Measurements from ENCODE around the gene CNTNAP2.

DNA sequence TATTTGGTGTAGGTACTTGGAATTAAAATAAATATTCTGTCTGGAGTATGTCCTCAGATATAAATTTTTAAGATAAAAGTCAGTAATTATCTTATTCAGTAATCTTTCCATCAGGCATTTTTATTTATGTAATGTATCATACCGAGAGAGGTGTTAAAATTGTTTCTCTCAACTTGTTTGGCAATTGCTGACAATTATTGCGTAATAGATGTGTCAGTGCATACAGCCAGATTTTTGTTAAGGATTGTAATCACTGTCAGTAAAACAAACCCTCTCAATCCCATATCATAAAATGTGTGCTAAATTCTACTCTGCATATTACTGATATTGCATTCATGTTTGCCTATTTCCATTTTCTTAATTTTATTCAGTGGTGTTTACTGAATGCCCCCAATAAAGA lies 69.2 kb downstream of the CNTNAP2 start:
- no peak for TF ChIP-seq POLR2A (IDR thresholded peaks at IDR 0.05; ENCODE audit: low read depth, low read length)
- no peak for TF ChIP-seq TAF1 (IDR thresholded peaks at IDR 0.05; ENCODE audit: low read depth, low read length)
- no peak for TF ChIP-seq POLR2AphosphoS5 (IDR thresholded peaks at IDR 0.05; ENCODE audit: low read depth, low read length)
- no peak for TF ChIP-seq SPI1 (IDR thresholded peaks at IDR 0.05; ENCODE audit: low read depth, low read length)
- no peak for TF ChIP-seq POU2F2 (IDR thresholded peaks at IDR 0.05; ENCODE audit: low read depth, low read length)
